SK-N-MC (cell line): ENCODE measurements around the gene FBLN7.

Experiments used
- EZH2 ChIP-seq: fragments of 200-600 bp; sonication (generic); IDR thresholded peaks from one replicate; pipeline ENCODE4 v1.6.1; 2017; ENCODE audit warnings: antibody characterized with exemption
- FOXP2 ChIP-seq: optimal IDR thresholded peaks from 2 replicates; pipeline ENCODE3; 2011; ENCODE audit warnings: mild to moderate bottlenecking, moderate library complexity; ENCODE audit not compliant: insufficient read depth; ENCODE audit errors: extremely low read length, control extremely low read depth
- POLR2AphosphoS5 ChIP-seq: IDR thresholded peaks from 2 replicates; pipeline ENCODE4 v1.6.1; 2012; ENCODE audit warnings: mild to moderate bottlenecking, low read depth, low read length, borderline replicate concordance

- TF ChIP-seq POLR2AphosphoS5 (no peak), EZH2 (no peak), FOXP2 (no peak)
Observed at GRCh38 chr2:112220186-112220585, 82.0 kb downstream of the FBLN7 start.
